ENCODE measurements around the gene CHD3.

The CHD3 gene

DNA sequence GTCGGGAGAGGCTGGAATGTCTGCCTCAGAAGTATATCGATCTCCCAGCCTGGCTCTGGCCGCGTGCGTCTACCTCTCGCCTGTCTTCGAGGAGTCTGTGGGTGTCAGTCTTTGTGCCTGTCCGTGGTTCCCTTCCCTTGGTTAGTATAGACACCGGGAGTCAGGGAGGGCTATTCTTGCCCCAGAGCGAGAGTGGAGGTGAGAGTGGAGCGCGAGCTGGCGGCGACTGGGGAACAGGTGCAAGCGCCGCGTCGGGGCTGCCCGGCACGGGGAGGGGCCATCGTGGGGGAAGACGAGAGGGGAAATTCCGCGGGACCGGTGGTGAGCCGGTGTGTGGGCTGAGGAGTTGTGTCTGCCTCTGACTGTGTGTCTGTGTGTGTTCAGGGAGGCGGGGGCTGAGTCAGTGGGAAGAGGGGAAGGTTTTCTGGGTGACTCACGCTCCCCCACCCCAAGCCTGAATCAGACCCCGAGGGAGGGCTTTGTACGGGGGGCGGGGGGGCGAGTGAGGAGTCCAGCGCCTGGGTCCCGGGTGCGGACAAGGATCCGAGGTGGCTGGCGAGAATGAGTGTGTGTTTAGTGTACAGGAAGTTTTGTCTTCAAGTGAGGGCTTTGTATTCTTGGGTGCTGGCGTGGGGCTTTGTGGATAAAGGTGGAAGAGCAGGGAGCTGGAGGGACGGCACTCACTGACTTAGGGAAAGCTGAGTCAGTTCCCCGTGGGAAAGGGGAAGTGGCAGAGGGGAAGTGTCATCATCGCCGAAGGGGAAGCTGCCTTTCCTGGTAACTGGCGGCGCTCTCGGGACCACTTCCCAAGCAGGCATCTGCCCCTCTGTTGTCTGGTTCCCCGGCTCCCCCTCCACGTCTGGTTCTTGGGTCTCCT, 46.0 kb upstream of the CHD3 start:
- TF ChIP-seq SPI1 (IDR thresholded peaks at IDR 0.05; ENCODE audit: borderline replicate concordance, low read depth) (peak; percentile 97), POLR2AphosphoS5 (IDR thresholded peaks at IDR 0.05; ENCODE audit: low read depth) (peak; percentile 36; the same call in 1 of the 2 replicates), GABPA (IDR thresholded peaks at IDR 0.05; ENCODE audit: low read depth) (no peak)
- TF ChIP-seq, protein P1, sequence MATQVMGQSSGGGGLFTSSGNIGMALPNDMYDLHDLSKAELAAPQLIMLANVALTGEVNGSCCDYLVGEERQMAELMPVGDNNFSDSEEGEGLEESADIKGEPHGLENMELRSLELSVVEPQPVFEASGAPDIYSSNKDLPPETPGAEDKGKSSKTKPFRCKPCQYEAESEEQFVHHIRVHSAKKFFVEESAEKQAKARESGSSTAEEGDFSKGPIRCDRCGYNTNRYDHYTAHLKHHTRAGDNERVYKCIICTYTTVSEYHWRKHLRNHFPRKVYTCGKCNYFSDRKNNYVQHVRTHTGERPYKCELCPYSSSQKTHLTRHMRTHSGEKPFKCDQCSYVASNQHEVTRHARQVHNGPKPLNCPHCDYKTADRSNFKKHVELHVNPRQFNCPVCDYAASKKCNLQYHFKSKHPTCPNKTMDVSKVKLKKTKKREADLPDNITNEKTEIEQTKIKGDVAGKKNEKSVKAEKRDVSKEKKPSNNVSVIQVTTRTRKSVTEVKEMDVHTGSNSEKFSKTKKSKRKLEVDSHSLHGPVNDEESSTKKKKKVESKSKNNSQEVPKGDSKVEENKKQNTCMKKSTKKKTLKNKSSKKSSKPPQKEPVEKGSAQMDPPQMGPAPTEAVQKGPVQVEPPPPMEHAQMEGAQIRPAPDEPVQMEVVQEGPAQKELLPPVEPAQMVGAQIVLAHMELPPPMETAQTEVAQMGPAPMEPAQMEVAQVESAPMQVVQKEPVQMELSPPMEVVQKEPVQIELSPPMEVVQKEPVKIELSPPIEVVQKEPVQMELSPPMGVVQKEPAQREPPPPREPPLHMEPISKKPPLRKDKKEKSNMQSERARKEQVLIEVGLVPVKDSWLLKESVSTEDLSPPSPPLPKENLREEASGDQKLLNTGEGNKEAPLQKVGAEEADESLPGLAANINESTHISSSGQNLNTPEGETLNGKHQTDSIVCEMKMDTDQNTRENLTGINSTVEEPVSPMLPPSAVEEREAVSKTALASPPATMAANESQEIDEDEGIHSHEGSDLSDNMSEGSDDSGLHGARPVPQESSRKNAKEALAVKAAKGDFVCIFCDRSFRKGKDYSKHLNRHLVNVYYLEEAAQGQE (IDR thresholded peaks at IDR 0.05; ENCODE audit: insufficient replicate concordance, low read depth), result no peak
- TF ChIP-seq, protein P2, sequence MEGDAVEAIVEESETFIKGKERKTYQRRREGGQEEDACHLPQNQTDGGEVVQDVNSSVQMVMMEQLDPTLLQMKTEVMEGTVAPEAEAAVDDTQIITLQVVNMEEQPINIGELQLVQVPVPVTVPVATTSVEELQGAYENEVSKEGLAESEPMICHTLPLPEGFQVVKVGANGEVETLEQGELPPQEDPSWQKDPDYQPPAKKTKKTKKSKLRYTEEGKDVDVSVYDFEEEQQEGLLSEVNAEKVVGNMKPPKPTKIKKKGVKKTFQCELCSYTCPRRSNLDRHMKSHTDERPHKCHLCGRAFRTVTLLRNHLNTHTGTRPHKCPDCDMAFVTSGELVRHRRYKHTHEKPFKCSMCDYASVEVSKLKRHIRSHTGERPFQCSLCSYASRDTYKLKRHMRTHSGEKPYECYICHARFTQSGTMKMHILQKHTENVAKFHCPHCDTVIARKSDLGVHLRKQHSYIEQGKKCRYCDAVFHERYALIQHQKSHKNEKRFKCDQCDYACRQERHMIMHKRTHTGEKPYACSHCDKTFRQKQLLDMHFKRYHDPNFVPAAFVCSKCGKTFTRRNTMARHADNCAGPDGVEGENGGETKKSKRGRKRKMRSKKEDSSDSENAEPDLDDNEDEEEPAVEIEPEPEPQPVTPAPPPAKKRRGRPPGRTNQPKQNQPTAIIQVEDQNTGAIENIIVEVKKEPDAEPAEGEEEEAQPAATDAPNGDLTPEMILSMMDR (IDR thresholded peaks at IDR 0.05; ENCODE audit: insufficient read depth, low read length), result no peak
- H3K4me3 ChIP-seq (replicated peaks; ENCODE audit: insufficient read depth, low read length), result peak overlapping the region; percentile 56
- peak; percentile 80 to 85 for DNase-seq (ENCODE audit: low read depth in 1 of 2, low spot score in 1 of 2)
- peak overlapping the region; percentile 95 for H3K27ac ChIP-seq (replicated peaks)
- H3K27me3 ChIP-seq (ENCODE audit: insufficient read depth, poor library complexity, severe bottlenecking), result no peaks in the 10 kb centered on the region

DNA sequence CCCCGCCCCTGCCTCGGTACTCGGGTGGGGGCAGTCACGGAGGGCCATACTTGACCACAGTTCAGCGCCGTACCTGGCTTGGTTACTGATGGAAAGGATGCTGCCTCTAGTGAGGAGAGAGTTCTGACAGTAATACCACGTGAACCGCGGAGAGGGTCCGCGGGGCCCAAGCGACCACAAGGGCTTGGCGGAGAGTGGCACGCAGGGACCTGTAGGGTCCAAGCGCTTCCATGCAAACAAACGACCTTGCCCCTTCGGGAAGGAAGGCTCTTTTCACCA, 45.4 kb upstream of the CHD3 start:
- Histone ChIP-seq H3K4me3 (replicated peaks; ENCODE audit: insufficient read depth, low read length) (peak overlapping the region; percentile 56), H3K27me3 (ENCODE audit: insufficient read depth, poor library complexity, severe bottlenecking) (no peaks in the 10 kb centered on the region), H3K27ac (replicated peaks) (peak overlapping the region; percentile 95)
- DNase-seq (ENCODE audit: low read depth in 1 of 2, low spot score in 1 of 2), result no peak
- no peak for TF ChIP-seq GABPA (IDR thresholded peaks at IDR 0.05; ENCODE audit: low read depth)
- TF ChIP-seq SPI1 (IDR thresholded peaks at IDR 0.05; ENCODE audit: borderline replicate concordance, low read depth), result no peak
- TF ChIP-seq, protein P1 (IDR thresholded peaks at IDR 0.05; ENCODE audit: insufficient replicate concordance, low read depth), result no peak
- TF ChIP-seq, protein P2 (IDR thresholded peaks at IDR 0.05; ENCODE audit: insufficient read depth, low read length), result no peak
- no peak for TF ChIP-seq POLR2AphosphoS5 (IDR thresholded peaks at IDR 0.05; ENCODE audit: low read depth)

DNA sequence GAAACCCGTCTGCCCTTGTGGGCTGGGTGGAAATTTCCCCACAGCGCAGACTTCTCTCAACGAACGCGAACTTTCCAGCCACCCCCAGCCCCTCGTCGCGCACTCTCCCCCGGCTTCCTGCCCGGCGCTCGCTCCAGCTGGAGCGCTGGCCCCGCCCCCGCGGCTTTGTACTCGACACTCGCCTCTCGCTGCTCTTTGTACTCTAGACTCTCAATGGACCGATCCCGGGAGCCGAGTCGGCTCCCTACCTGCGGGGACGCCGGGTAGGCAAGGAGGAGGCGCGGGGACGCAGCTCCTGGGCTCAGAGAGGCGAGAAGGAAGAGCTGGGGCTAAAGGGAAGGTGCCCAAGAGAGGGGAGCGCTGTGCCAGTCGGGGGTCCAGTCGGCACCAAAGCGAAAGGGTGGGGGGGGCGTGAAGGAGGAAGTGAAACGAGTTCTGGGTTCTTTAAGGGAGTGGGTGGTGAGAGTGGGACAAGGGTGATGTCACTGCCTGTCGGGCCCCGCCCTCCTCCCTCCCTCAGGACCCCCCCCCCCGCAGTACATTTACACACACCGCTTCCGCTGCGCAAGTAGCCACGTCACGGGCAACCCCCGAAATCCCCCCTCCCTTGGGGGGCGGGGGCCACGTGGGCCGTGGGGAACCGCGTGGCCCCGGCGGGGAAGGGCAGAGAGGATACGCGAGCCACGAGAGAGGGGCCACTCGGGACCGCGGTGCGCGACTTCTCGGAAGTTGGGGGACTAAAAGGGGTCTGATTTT, 44.9 kb upstream of the CHD3 start:
- TF ChIP-seq SPI1 (IDR thresholded peaks at IDR 0.05; ENCODE audit: borderline replicate concordance, low read depth), result peak; percentile 23; the same call in 1 of the 2 replicates
- TF ChIP-seq, protein P2 (IDR thresholded peaks at IDR 0.05; ENCODE audit: insufficient read depth, low read length), result no peak
- Histone ChIP-seq H3K27ac (replicated peaks) (peak overlapping the region; percentile 95), H3K27me3 (ENCODE audit: insufficient read depth, poor library complexity, severe bottlenecking) (no peaks in the 10 kb centered on the region), H3K4me3 (replicated peaks; ENCODE audit: insufficient read depth, low read length) (peak overlapping the region; percentile 56)
- peak in 1 of 2 experiments; percentile 61 for DNase-seq (ENCODE audit: low read depth in 1 of 2, low spot score in 1 of 2)

Data from HL-60 (cell line).